GM21723 (cell line): ENCODE measurements around the gene GAGE12E.
"Not testable (repeated sequence)": the region's sequence is repeated elsewhere in the genome, so short reads cannot be mapped to it uniquely, and the experiment has no call there.

ENCODE experiments used
- ATAC-seq: cut with Tn5 transposase; IDR thresholded peaks from one replicate; pipeline ENCODE4 v1.9.1; 2021; ENCODE audit warnings: mild to moderate bottlenecking, moderate library complexity; ENCODE audit not compliant: unreplicated experiment

Gene GAGE12E, protein sequence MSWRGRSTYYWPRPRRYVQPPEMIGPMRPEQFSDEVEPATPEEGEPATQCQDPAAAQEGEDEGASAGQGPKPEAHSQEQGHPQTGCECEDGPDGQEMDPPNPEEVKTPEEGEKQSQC

DNA sequence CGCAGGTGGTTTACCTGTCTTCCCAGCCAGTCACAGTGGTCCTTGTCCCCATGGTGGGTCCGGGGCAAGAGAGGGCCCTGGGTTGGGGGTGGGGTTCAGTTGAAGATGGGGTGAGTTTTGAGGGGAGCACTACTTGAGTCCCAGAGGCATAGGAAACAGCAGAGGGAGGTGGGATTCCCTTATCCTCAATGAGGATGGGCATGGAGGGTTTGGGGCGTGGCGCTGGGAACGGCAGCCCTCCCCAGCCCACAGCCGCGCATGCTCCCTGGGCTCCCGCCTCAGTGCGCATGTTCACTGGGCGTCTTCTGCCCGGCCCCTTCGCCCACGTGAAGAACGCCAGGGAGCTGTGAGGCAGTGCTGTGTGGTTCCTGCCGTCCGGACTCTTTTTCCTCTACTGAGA is at the start of gene GAGE12E:
Gene GAGE12E, plus strand, starts transcription at position 301 of the 400 bp plus-strand sequence. CDS start 1,155 bp downstream, outside the sequence.
- ATAC-seq: not testable (repeated sequence)

DNA sequence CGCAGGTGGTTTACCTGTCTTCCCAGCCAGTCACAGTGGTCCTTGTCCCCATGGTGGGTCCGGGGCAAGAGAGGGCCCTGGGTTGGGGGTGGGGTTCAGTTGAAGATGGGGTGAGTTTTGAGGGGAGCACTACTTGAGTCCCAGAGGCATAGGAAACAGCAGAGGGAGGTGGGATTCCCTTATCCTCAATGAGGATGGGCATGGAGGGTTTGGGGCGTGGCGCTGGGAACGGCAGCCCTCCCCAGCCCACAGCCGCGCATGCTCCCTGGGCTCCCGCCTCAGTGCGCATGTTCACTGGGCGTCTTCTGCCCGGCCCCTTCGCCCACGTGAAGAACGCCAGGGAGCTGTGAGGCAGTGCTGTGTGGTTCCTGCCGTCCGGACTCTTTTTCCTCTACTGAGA is 19.2 kb upstream of the GAGE12E start, which contains the start of gene GAGE12C:
Gene GAGE12C, plus strand, starts transcription at position 301 of the 400 bp plus-strand sequence. CDS start 1,155 bp downstream, outside the sequence.
- not testable (repeated sequence) for ATAC-seq

GRCh38 chrX:49541433-49541832 is 9.7 kb upstream of the GAGE12E start, which contains the start of gene GAGE12D:
Gene GAGE12D (plus strand): TSS chrX:49541733. CDS start chrX:49542888, 1,155 bp downstream.
- ATAC-seq: not testable (repeated sequence)

DNA sequence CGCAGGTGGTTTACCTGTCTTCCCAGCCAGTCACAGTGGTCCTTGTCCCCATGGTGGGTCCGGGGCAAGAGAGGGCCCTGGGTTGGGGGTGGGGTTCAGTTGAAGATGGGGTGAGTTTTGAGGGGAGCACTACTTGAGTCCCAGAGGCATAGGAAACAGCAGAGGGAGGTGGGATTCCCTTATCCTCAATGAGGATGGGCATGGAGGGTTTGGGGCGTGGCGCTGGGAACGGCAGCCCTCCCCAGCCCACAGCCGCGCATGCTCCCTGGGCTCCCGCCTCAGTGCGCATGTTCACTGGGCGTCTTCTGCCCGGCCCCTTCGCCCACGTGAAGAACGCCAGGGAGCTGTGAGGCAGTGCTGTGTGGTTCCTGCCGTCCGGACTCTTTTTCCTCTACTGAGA is 9.5 kb downstream of the GAGE12E start, which contains the start of gene GAGE12F:
Gene GAGE12F, plus strand, starts transcription at position 301 of the 400 bp plus-strand sequence. CDS start 1,155 bp downstream, outside the sequence.
- not testable (repeated sequence) for ATAC-seq

- not testable (repeated sequence) for ATAC-seq
Observed at GRCh38 chrX:49568728-49569127, 17.6 kb downstream of the GAGE12E start.

DNA sequence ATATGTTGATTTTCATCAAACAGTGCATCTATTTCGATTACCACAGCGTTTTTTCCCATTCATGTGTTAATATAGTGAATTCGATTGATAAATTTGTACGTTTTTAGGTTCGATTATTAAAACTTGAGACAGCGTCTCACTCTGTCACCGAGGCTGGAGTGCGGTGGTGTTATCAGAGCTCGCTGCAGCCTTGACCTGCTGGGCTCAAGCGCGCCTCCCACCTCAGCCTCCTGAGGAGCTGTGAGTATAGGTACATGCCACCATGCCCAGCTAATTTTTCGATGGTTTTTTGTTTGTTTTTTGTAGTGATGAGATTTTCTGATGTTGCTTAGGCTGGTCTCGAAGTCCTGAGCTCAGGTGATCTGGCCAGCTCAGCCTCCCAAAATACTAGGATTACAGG is 18.1 kb downstream of the GAGE12E start:
- not testable (repeated sequence) for ATAC-seq

DNA sequence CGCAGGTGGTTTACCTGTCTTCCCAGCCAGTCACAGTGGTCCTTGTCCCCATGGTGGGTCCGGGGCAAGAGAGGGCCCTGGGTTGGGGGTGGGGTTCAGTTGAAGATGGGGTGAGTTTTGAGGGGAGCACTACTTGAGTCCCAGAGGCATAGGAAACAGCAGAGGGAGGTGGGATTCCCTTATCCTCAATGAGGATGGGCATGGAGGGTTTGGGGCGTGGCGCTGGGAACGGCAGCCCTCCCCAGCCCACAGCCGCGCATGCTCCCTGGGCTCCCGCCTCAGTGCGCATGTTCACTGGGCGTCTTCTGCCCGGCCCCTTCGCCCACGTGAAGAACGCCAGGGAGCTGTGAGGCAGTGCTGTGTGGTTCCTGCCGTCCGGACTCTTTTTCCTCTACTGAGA is 19.0 kb downstream of the GAGE12E start, which contains the start of gene GAGE12G:
Gene GAGE12G, plus strand, starts transcription at position 301 of the 400 bp plus-strand sequence. CDS start 1,155 bp downstream, outside the sequence.
- not testable (repeated sequence) for ATAC-seq

DNA sequence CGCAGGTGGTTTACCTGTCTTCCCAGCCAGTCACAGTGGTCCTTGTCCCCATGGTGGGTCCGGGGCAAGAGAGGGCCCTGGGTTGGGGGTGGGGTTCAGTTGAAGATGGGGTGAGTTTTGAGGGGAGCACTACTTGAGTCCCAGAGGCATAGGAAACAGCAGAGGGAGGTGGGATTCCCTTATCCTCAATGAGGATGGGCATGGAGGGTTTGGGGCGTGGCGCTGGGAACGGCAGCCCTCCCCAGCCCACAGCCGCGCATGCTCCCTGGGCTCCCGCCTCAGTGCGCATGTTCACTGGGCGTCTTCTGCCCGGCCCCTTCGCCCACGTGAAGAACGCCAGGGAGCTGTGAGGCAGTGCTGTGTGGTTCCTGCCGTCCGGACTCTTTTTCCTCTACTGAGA is 28.6 kb downstream of the GAGE12E start, which contains the start of gene GAGE12H:
Gene GAGE12H, plus strand, starts transcription at position 301 of the 400 bp plus-strand sequence. CDS start 1,155 bp downstream, outside the sequence.
- not testable (repeated sequence) for ATAC-seq

DNA sequence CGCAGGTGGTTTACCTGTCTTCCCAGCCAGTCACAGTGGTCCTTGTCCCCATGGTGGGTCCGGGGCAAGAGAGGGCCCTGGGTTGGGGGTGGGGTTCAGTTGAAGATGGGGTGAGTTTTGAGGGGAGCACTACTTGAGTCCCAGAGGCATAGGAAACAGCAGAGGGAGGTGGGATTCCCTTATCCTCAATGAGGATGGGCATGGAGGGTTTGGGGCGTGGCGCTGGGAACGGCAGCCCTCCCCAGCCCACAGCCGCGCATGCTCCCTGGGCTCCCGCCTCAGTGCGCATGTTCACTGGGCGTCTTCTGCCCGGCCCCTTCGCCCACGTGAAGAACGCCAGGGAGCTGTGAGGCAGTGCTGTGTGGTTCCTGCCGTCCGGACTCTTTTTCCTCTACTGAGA is 38.1 kb downstream of the GAGE12E start, which contains the start of gene GAGE2A:
Gene GAGE2A, plus strand, starts transcription at position 301 of the 400 bp plus-strand sequence. CDS start 1,155 bp downstream, outside the sequence.
- not testable (repeated sequence) for ATAC-seq

GRCh38 chrX:49589769-49590478 is 38.8 kb downstream of the GAGE12E start:
- ATAC-seq: not testable (repeated sequence)

- ATAC-seq: not testable (repeated sequence)
Observed at GRCh38 chrX:49590488-49590887, 39.4 kb downstream of the GAGE12E start.

DNA sequence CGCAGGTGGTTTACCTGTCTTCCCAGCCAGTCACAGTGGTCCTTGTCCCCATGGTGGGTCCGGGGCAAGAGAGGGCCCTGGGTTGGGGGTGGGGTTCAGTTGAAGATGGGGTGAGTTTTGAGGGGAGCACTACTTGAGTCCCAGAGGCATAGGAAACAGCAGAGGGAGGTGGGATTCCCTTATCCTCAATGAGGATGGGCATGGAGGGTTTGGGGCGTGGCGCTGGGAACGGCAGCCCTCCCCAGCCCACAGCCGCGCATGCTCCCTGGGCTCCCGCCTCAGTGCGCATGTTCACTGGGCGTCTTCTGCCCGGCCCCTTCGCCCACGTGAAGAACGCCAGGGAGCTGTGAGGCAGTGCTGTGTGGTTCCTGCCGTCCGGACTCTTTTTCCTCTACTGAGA is 47.6 kb downstream of the GAGE12E start, which contains the start of gene GAGE1:
Gene GAGE1, plus strand, starts transcription at position 301 of the 400 bp plus-strand sequence. CDS start 1,155 bp downstream, outside the sequence.
- ATAC-seq: not testable (repeated sequence)
